Measurements from ENCODE around the gene ZBTB46.

ZBTB46 gene

GRCh38 chr20:63863798-63864544 is 32.9 kb upstream of the ZBTB46 start:
- H3K36me3 ChIP-seq (ENCODE audit: insufficient read depth, low read length) = peaks cover 23% of the 10 kb centered on the region
- peak overlapping the region; percentile 99 for H3K4me3 ChIP-seq (ENCODE audit: low read length)
- no peaks in the 10 kb centered on the region for H3K9me3 ChIP-seq (replicated peaks; ENCODE audit: low read length)
- peak overlapping the region; percentile 100 for H3K9ac ChIP-seq (ENCODE audit: low read depth, low read length)
- peak overlapping the region; percentile 85 for H3K4me2 ChIP-seq (ENCODE audit: low read length)
- H3K27me3 ChIP-seq (ENCODE audit: control insufficient read depth, insufficient read depth, low read length) = no peaks in the 10 kb centered on the region
- H3K4me1 ChIP-seq (ENCODE audit: control insufficient read depth, insufficient read depth, low read length) = peaks cover 15% of the 10 kb centered on the region

GRCh38 chr20:63863021-63863797 is 32.1 kb upstream of the ZBTB46 start:
- Histone ChIP-seq H3K4me2 (ENCODE audit: low read length) (peak overlapping the region; percentile 85), H3K27me3 (ENCODE audit: control insufficient read depth, insufficient read depth, low read length) (no peaks in the 10 kb centered on the region), H3K36me3 (ENCODE audit: insufficient read depth, low read length) (peaks cover 16% of the 10 kb centered on the region), H3K4me1 (ENCODE audit: control insufficient read depth, insufficient read depth, low read length) (peaks cover 23% of the 10 kb centered on the region), H3K9ac (ENCODE audit: low read depth, low read length) (peak overlapping the region; percentile 100), H3K4me3 (ENCODE audit: low read length) (peak overlapping the region; percentile 99), H3K9me3 (replicated peaks; ENCODE audit: low read length) (no peaks in the 10 kb centered on the region)

GRCh38 chr20:63861981-63862901 is 31.2 kb upstream of the ZBTB46 start:
- Histone ChIP-seq H3K27me3 (ENCODE audit: control insufficient read depth, insufficient read depth, low read length) (no peaks in the 10 kb centered on the region), H3K4me2 (ENCODE audit: low read length) (no peak overlapping the region), H3K36me3 (ENCODE audit: insufficient read depth, low read length) (peaks cover 15% of the 10 kb centered on the region), H3K9ac (ENCODE audit: low read depth, low read length) (no peak overlapping the region), H3K4me3 (ENCODE audit: low read length) (no peak overlapping the region), H3K9me3 (replicated peaks; ENCODE audit: low read length) (no peaks in the 10 kb centered on the region), H3K4me1 (ENCODE audit: control insufficient read depth, insufficient read depth, low read length) (peaks cover 31% of the 10 kb centered on the region)

GRCh38 chr20:63861365-63861934 is 30.4 kb upstream of the ZBTB46 start, which contains the start of gene ABHD16B:
Gene ABHD16B (plus strand): TSS chr20:63861498. CDS start chr20:63861541, 43 bp downstream.
- peaks cover 15% of the 10 kb centered on the region for H3K36me3 ChIP-seq (ENCODE audit: insufficient read depth, low read length)
- no peak within 1 kb of the TSS for H3K4me3 ChIP-seq (ENCODE audit: low read length)
- H3K9ac ChIP-seq (ENCODE audit: low read depth, low read length) = no peak within 1 kb of the TSS
- H3K9me3 ChIP-seq (replicated peaks; ENCODE audit: low read length) = no peaks in the 10 kb centered on the region
- no peak within 1 kb of the TSS for H3K4me2 ChIP-seq (ENCODE audit: low read length)
- peaks cover 31% of the 10 kb centered on the region for H3K4me1 ChIP-seq (ENCODE audit: control insufficient read depth, insufficient read depth, low read length)
- H3K27me3 ChIP-seq (ENCODE audit: control insufficient read depth, insufficient read depth, low read length) = no peaks in the 10 kb centered on the region

- peaks cover 3% of the 10 kb centered on the region for H3K27me3 ChIP-seq (ENCODE audit: control insufficient read depth, insufficient read depth, low read length)
- H3K4me3 ChIP-seq (ENCODE audit: low read length) = no peak overlapping the region
- H3K4me1 ChIP-seq (ENCODE audit: control insufficient read depth, insufficient read depth, low read length) = peaks cover 35% of the 10 kb centered on the region
Observed at GRCh38 chr20:63860325-63861051, 29.4 kb upstream of the ZBTB46 start.

GRCh38 chr20:63859166-63859699 is 28.2 kb upstream of the ZBTB46 start:
- Histone ChIP-seq H3K4me1 (ENCODE audit: control insufficient read depth, insufficient read depth, low read length) (peaks cover 47% of the 10 kb centered on the region), H3K36me3 (ENCODE audit: insufficient read depth, low read length) (peaks cover 15% of the 10 kb centered on the region), H3K4me3 (ENCODE audit: low read length) (no peak overlapping the region), H3K9ac (ENCODE audit: low read depth, low read length) (no peak overlapping the region), H3K4me2 (ENCODE audit: low read length) (peak overlapping the region; percentile 51), H3K27me3 (ENCODE audit: control insufficient read depth, insufficient read depth, low read length) (peaks cover 8% of the 10 kb centered on the region), H3K9me3 (replicated peaks; ENCODE audit: low read length) (no peaks in the 10 kb centered on the region)

More at GRCh38 chr20:63860325-63861051, 29.4 kb upstream of the ZBTB46 start:
- Histone ChIP-seq H3K36me3 (ENCODE audit: insufficient read depth, low read length) (peaks cover 15% of the 10 kb centered on the region), H3K9me3 (replicated peaks; ENCODE audit: low read length) (no peaks in the 10 kb centered on the region), H3K9ac (ENCODE audit: low read depth, low read length) (no peak overlapping the region), H3K4me2 (ENCODE audit: low read length) (no peak overlapping the region)

GRCh38 chr20:63858393-63859165 is 27.5 kb upstream of the ZBTB46 start:
- Histone ChIP-seq H3K9me3 (replicated peaks; ENCODE audit: low read length) (no peaks in the 10 kb centered on the region), H3K9ac (ENCODE audit: low read depth, low read length) (peak overlapping the region; percentile 12), H3K4me1 (ENCODE audit: control insufficient read depth, insufficient read depth, low read length) (peaks cover 48% of the 10 kb centered on the region), H3K4me2 (ENCODE audit: low read length) (peak overlapping the region; percentile 51), H3K27me3 (ENCODE audit: control insufficient read depth, insufficient read depth, low read length) (peaks cover 8% of the 10 kb centered on the region), H3K4me3 (ENCODE audit: low read length) (no peak overlapping the region), H3K36me3 (ENCODE audit: insufficient read depth, low read length) (peaks cover 15% of the 10 kb centered on the region)

- Histone ChIP-seq H3K4me2 (ENCODE audit: low read length) (peak overlapping the region; percentile 51), H3K36me3 (ENCODE audit: insufficient read depth, low read length) (peaks cover 15% of the 10 kb centered on the region), H3K9ac (ENCODE audit: low read depth, low read length) (peak overlapping the region; percentile 12), H3K9me3 (replicated peaks; ENCODE audit: low read length) (no peaks in the 10 kb centered on the region), H3K27me3 (ENCODE audit: control insufficient read depth, insufficient read depth, low read length) (peaks cover 8% of the 10 kb centered on the region), H3K4me3 (ENCODE audit: low read length) (no peak overlapping the region), H3K4me1 (ENCODE audit: control insufficient read depth, insufficient read depth, low read length) (peaks cover 44% of the 10 kb centered on the region)
Observed at GRCh38 chr20:63857764-63858392, 26.8 kb upstream of the ZBTB46 start.

- Histone ChIP-seq H3K36me3 (ENCODE audit: insufficient read depth, low read length) (no peaks in the 10 kb centered on the region), H3K4me1 (ENCODE audit: control insufficient read depth, insufficient read depth, low read length) (peaks cover 44% of the 10 kb centered on the region), H3K4me2 (ENCODE audit: low read length) (no peak overlapping the region), H3K9ac (ENCODE audit: low read depth, low read length) (no peak overlapping the region), H3K4me3 (ENCODE audit: low read length) (no peak overlapping the region), H3K9me3 (replicated peaks; ENCODE audit: low read length) (no peaks in the 10 kb centered on the region), H3K27me3 (ENCODE audit: control insufficient read depth, insufficient read depth, low read length) (peaks cover 8% of the 10 kb centered on the region)
Observed at GRCh38 chr20:63856098-63856511, 25.0 kb upstream of the ZBTB46 start.
